GM20000 (cell line): Measurements from ENCODE around the gene TNS3.

Source experiments
- DNase-seq: peaks from one replicate; pipeline ENCODE4 v3.0.0; 2012; ENCODE audit warnings: low spot score
- CTCF ChIP-seq: IDR thresholded peaks from 2 replicates; pipeline ENCODE4 v1.5.1; 2012; ENCODE audit warnings: mild to moderate bottlenecking, control low read depth; ENCODE audit errors: extremely low read depth, missing control alignments

TNS3 gene

DNA sequence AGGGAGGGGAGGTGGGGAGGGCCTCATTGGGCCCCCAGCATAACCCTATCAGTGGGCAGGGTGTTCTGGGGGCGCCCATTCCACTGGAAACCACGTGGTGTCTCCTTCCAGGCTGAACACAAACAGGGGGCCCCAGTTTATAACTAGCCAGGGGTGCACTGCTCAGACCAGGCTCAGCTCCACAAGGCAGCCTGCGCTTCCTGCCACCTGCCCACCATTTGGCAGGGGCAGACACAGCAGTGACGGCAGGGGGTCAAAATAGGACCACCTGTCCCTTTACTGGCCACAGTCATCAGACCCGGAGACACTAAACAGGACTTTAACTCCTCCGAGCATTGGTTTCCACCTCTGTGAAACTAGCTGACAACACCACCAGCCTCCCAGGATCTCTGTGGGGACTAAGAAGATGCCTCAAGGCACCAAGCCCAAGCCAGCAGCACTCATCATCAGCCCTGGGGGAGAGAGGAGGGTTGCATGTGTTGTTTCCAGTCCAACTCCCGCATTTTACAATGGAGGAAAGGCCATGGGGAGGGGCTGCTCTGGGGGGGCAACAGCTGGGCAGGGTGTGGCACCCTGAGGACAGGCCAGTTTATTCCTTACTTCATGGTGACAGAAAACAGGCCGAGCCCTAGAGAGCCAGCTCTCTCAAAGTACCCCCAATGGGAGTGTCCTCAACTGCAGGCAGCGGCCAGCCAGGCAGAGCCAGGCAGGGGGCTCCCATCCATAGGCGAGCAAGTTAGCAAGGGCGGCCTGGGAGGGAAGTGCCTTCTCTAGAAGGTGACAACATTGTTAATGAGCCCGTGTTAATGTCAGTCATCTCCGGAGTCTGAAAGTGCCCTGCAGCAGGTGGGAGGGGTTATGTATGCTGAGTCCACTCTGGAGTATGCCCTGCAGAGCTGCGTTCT, 127.6 kb downstream of the TNS3 start:
- DNase-seq = no peak
- TF ChIP-seq CTCF = no peak

GRCh38 chr7:47453093-47454061, 128.5 kb downstream of the TNS3 start:
- TF ChIP-seq CTCF = no peak
- peak; percentile 22 for DNase-seq

DNA sequence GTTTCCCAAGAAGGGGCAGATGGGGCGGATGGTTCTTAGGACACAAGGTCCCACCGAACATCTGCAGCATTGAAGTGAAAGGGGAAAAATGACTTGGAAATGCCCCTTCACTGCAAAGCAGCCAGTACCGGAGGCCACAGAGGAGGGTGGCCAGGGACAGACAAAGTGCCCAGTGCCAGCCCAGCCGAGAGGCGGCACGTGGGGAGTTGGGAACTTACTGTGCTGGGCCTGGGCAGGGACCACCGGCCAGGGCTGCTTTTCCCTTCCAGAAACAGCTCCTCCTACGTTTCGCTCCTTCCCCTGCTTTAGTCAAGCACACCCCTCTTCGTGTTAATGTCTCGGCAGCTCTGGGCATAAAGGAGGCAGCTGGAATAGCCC, 129.2 kb downstream of the TNS3 start:
- TF ChIP-seq CTCF = no peak
- DNase-seq = no peak

GRCh38 chr7:47452295-47452694, 129.6 kb downstream of the TNS3 start:
- DNase-seq = no peak

GRCh38 chr7:47451851-47452205, 130.1 kb downstream of the TNS3 start:
- TF ChIP-seq CTCF = no peak
- no peak for DNase-seq

More at GRCh38 chr7:47452295-47452694, 129.6 kb downstream of the TNS3 start:
- TF ChIP-seq CTCF = no peak

- DNase-seq = no peak
Observed at GRCh38 chr7:47449810-47450590, 131.9 kb downstream of the TNS3 start.

More at GRCh38 chr7:47449810-47450590, 131.9 kb downstream of the TNS3 start:
- TF ChIP-seq CTCF = no peak
